GM19238 (cell line): ENCODE measurements around the gene CALU.

Source experiments
- DNase-seq: peaks from one replicate; pipeline ENCODE4 v3.0.0; 2011; ENCODE audit warnings: low spot score; ENCODE audit not compliant: insufficient read length

Gene CALU

GRCh38 chr7:128724743-128725142 lies 14.4 kb upstream of the CALU start:
- DNase-seq, result no peak

- DNase-seq, result no peak
Observed at GRCh38 chr7:128725531-128725930, 13.6 kb upstream of the CALU start.

GRCh38 chr7:128726059-128726736 lies 13.0 kb upstream of the CALU start:
- no peak for DNase-seq

GRCh38 chr7:128726737-128727072 lies 12.5 kb upstream of the CALU start:
- DNase-seq, result no peak

GRCh38 chr7:128727239-128727638 lies 11.9 kb upstream of the CALU start:
- no peak for DNase-seq

- no peak for DNase-seq
Observed at GRCh38 chr7:128728598-128728997, 10.6 kb upstream of the CALU start.

- no peak for DNase-seq
Observed at GRCh38 chr7:128729494-128729893, 9.7 kb upstream of the CALU start.

GRCh38 chr7:128731184-128731583 lies 8.0 kb upstream of the CALU start:
- DNase-seq, result no peak

GRCh38 chr7:128732521-128733277 lies 6.5 kb upstream of the CALU start:
- DNase-seq, result no peak

- DNase-seq, result no peak
Observed at GRCh38 chr7:128733278-128733645, 5.9 kb upstream of the CALU start.

GRCh38 chr7:128734890-128735289 lies 4.3 kb upstream of the CALU start:
- no peak for DNase-seq

- no peak for DNase-seq
Observed at GRCh38 chr7:128735436-128735835, 3.7 kb upstream of the CALU start.

GRCh38 chr7:128737441-128737840 lies 1.7 kb upstream of the CALU start:
- no peak for DNase-seq

GRCh38 chr7:128737867-128738385 lies 1.2 kb upstream of the CALU start:
- no peak for DNase-seq

- peak; percentile 9 for DNase-seq
Observed at GRCh38 chr7:128738570-128739047, 550 bp upstream of the CALU start.

- DNase-seq, result no peak
Observed at GRCh38 chr7:128739990-128740682, 977 bp downstream of the CALU start.

- no peak for DNase-seq
Observed at GRCh38 chr7:128740996-128741395, 1.8 kb downstream of the CALU start.

GRCh38 chr7:128741491-128741890 lies 2.3 kb downstream of the CALU start:
- DNase-seq, result no peak

- DNase-seq, result no peak
Observed at GRCh38 chr7:128742206-128742605, 3.0 kb downstream of the CALU start.

- DNase-seq, result no peak
Observed at GRCh38 chr7:128743112-128743772, 4.1 kb downstream of the CALU start.

GRCh38 chr7:128744366-128744905 lies 5.3 kb downstream of the CALU start:
- DNase-seq, result no peak
